GM21367 (cell line): ENCODE measurements around the gene INSRR.

Experiments used
- ATAC-seq: cut with Tn5 transposase; IDR thresholded peaks from one replicate; pipeline ENCODE4 v1.9.1; 2021; ENCODE audit not compliant: unreplicated experiment

Gene INSRR

GRCh38 chr1:156858959-156859522, at the start of gene INSRR:
Gene INSRR, minus strand, starts transcription at chr1:156859117. Its CDS starts 496 bp downstream, at chr1:156858621.
- no peak for ATAC-seq

GRCh38 chr1:156908541-156908940, 49.6 kb upstream of the INSRR start:
- no peak for ATAC-seq

GRCh38 chr1:156906206-156906906, 47.4 kb upstream of the INSRR start:
- ATAC-seq: no peak

- no peak for ATAC-seq
Observed at GRCh38 chr1:156905651-156906050, 46.7 kb upstream of the INSRR start.

GRCh38 chr1:156905176-156905575, 46.3 kb upstream of the INSRR start:
- ATAC-seq: no peak

- ATAC-seq: no peak
Observed at GRCh38 chr1:156904187-156904959, 45.5 kb upstream of the INSRR start.

GRCh38 chr1:156903328-156904091, 44.6 kb upstream of the INSRR start:
- no peak for ATAC-seq

GRCh38 chr1:156901966-156902915, 43.3 kb upstream of the INSRR start:
- no peak for ATAC-seq

GRCh38 chr1:156901590-156901900, 42.6 kb upstream of the INSRR start:
- no peak for ATAC-seq

- no peak for ATAC-seq
Observed at GRCh38 chr1:156900896-156901589, 42.1 kb upstream of the INSRR start.

- no peak for ATAC-seq
Observed at GRCh38 chr1:156899956-156900718, 41.2 kb upstream of the INSRR start.

GRCh38 chr1:156898971-156899664, 40.2 kb upstream of the INSRR start:
- no peak for ATAC-seq

GRCh38 chr1:156898161-156898566, 39.2 kb upstream of the INSRR start:
- no peak for ATAC-seq

GRCh38 chr1:156897078-156897825, 38.3 kb upstream of the INSRR start:
- ATAC-seq: no peak

GRCh38 chr1:156896490-156897033, 37.6 kb upstream of the INSRR start:
- no peak for ATAC-seq

- ATAC-seq: no peak
Observed at GRCh38 chr1:156895927-156896326, 37.0 kb upstream of the INSRR start.

- no peak for ATAC-seq
Observed at GRCh38 chr1:156895455-156895812, 36.5 kb upstream of the INSRR start.
